Calu3 (cell line): ENCODE measurements around the gene ACTC1. TPM values are rescaled to one million over a fixed set of nuclear protein-coding genes. Genes with fewer than 3 reads are reported as not detected.

Experiments
- BruUV-seq: library from RNA; stranded (reverse); fragments of 400-500 nt; replicated peaks from 2 replicates; lab custom pipeline; 2021; lab: Mats Ljungman, UMichigan
- CTCF ChIA-PET: fragments of 300-600 bp; sonication (Branson Sonifier 250); formaldehyde crosslinking; loops from one replicate; lab custom pipeline; 2022; ENCODE audit warnings: antibody characterized with exemption; lab: Charles Lee
- DNase-seq: peaks from one replicate; pipeline ENCODE4 v3.0.0; 2022
- H3K27ac Mint-ChIP-seq: one replicate; pipeline ENCODE4 v1.8.0; 2022; ENCODE audit warnings: mixed read lengths; ENCODE audit not compliant: unreplicated experiment
- H3K27me3 Mint-ChIP-seq: one replicate; pipeline ENCODE4 v1.8.0; 2022; ENCODE audit warnings: mixed read lengths; ENCODE audit not compliant: unreplicated experiment
- H3K36me3 Mint-ChIP-seq: one replicate; pipeline ENCODE4 v1.8.0; 2022; ENCODE audit warnings: mild to moderate bottlenecking, moderate library complexity, mixed read lengths; ENCODE audit not compliant: insufficient read depth, unreplicated experiment
- H3K4me1 Mint-ChIP-seq: one replicate; pipeline ENCODE4 v1.8.0; 2022; ENCODE audit warnings: mild to moderate bottlenecking, low read depth, mixed read lengths; ENCODE audit not compliant: unreplicated experiment
- H3K4me3 Mint-ChIP-seq: one replicate; pipeline ENCODE4 v1.8.0; 2022; ENCODE audit warnings: mild to moderate bottlenecking, low read depth, moderate library complexity, mixed read lengths; ENCODE audit not compliant: unreplicated experiment
- H3K9me3 Mint-ChIP-seq: one replicate; pipeline ENCODE4 v1.8.0; 2022; ENCODE audit warnings: low read depth, mixed read lengths; ENCODE audit not compliant: unreplicated experiment
- intact Hi-C: fragments of 100-400 bp; cut with micrococcal nuclease; formaldehyde crosslinking; loops from one replicate; pipeline ENCODE4 v1.10.0; 2022; ENCODE audit not compliant: unreplicated experiment
- total RNA-seq: library from RNA; stranded (reverse); gene quantifications from 2 replicates; pipeline ENCODE4 v1.2.3, GENCODE V29; 2022
- TF ChIP-seq, protein P1 (sequence below): fragments of 200-600 bp; IDR thresholded peaks from one replicate; pipeline ENCODE4 v1.8.0; 2022; ENCODE audit warnings: antibody characterized with exemption; ENCODE audit not compliant: unreplicated experiment

The ACTC1 gene
- total RNA-seq, 1 experiment from 2014 or later: not detected

DNA sequence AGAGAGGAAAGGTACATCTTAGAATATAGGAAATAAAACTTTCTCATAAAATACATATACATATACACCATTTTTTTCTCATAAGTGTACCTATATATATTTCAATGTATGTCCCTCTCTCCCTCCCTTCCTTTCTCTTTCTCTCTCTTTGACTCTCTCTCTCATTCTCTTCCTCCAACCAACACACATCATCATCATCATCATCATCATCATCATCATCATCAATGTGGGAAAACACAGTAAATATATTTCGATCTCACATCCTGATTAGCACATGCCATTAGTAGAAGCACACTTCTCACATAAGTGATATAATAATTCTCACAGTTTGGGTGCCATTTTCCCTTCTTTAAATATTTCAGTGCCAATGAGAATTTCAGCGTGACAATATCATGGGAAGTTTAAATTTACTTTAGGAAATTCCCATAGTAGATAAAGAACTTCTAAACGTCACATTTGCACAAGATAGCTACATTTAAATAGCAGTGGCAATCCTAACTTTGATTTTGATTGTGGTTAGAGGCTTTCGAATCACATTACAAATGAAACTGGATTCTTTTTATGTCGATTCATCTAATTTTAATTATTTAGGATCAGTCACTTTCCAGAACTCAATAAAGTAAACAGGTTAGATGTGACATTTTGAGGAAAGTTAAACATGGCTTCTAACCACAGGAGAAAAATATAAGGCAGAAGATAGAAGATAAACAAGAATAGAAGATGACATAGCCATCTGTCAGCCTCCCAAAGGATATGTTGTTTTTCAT lies 33.0 kb upstream of the ACTC1 start:
- Mint-ChIP-seq H3K36me3 (no peaks in the 10 kb centered on the region), H3K4me1 (no peaks in the 10 kb centered on the region), H3K27me3 (peaks cover 11% of the 10 kb centered on the region), H3K9me3 (no peaks in the 10 kb centered on the region), H3K27ac (no peak overlapping the region), H3K4me3 (no peak overlapping the region)
- intact Hi-C loops: no loop called here
- TF ChIP-seq, protein P1, sequence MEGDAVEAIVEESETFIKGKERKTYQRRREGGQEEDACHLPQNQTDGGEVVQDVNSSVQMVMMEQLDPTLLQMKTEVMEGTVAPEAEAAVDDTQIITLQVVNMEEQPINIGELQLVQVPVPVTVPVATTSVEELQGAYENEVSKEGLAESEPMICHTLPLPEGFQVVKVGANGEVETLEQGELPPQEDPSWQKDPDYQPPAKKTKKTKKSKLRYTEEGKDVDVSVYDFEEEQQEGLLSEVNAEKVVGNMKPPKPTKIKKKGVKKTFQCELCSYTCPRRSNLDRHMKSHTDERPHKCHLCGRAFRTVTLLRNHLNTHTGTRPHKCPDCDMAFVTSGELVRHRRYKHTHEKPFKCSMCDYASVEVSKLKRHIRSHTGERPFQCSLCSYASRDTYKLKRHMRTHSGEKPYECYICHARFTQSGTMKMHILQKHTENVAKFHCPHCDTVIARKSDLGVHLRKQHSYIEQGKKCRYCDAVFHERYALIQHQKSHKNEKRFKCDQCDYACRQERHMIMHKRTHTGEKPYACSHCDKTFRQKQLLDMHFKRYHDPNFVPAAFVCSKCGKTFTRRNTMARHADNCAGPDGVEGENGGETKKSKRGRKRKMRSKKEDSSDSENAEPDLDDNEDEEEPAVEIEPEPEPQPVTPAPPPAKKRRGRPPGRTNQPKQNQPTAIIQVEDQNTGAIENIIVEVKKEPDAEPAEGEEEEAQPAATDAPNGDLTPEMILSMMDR: no peak
- no TSS peak for BruUV-seq
- no peak for DNase-seq
- CTCF ChIA-PET: no interaction called here

DNA sequence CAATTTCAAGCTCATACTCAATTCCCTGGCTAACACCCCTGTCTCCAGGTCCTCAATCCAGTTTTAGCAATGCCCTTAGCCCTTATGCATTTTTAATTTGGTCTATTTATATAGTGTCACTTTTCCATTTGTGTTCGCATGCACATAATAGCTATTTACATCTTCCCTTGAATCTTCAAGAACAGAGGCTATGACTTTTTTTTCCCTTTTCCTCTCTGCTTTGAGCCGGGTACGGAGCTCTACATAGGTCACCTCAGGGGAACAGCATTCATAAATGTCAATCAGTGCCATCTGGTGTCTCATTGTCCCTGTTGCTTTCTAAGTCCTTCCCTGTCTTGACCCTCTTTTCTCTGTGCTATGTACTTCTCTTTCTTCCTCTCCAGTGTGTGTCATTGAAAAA lies 26.5 kb upstream of the ACTC1 start:
- BruUV-seq: no TSS peak
- no peaks in the 10 kb centered on the region for H3K9me3 Mint-ChIP-seq
- TF ChIP-seq, protein P1: no peak
- no peak for DNase-seq
- CTCF ChIA-PET: no interaction called here
- no peak overlapping the region for H3K27ac Mint-ChIP-seq
- peaks cover 21% of the 10 kb centered on the region for H3K27me3 Mint-ChIP-seq
- H3K4me3 Mint-ChIP-seq: no peak overlapping the region
- no peaks in the 10 kb centered on the region for H3K4me1 Mint-ChIP-seq
- H3K36me3 Mint-ChIP-seq: no peaks in the 10 kb centered on the region
- intact Hi-C loops: no loop called here

DNA sequence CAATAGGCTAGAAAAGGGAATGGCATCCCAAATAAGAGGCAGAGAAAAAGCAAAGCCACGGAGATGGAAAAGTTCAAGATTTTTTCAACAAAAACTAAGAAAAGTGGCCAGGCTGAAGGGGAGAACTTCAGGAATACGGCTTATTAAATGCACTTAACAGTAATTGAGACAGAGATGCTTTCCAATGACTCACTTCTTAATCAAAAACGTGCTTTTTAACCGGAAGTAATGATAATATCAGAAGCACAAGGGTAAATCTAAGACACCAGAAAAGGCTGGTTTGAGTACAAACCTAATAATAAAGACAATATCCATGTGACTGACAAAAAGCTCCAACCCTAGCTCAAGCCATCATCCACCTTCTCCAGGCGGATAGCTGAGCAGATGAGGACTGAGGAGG lies 24.8 kb upstream of the ACTC1 start:
- Mint-ChIP-seq H3K27me3 (peaks cover 21% of the 10 kb centered on the region), H3K4me1 (no peaks in the 10 kb centered on the region), H3K36me3 (no peaks in the 10 kb centered on the region), H3K27ac (no peak overlapping the region), H3K9me3 (no peaks in the 10 kb centered on the region), H3K4me3 (no peak overlapping the region)
- DNase-seq: no peak
- TF ChIP-seq, protein P1: no peak
- CTCF ChIA-PET: no interaction called here
- intact Hi-C loops: no loop called here
- no TSS peak for BruUV-seq

DNA sequence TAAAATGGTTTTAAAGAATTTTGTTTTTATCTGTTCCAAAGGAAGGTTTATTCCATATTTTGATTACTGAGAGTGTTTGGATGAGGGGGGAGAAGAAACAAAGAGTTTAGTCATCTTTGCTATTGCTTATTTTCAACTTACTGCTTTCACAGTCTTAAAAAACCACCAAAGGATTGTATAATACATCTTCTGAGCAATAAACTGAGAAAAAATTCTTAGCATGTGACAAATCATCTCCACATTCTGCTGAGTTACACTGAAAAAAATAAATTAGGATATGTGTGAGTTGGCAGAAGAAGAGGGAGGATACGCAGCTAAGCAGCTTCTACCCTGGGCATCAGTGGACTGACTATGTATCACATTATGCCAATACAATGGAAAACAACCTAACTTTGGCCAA lies 23.2 kb upstream of the ACTC1 start:
- H3K9me3 Mint-ChIP-seq: no peaks in the 10 kb centered on the region
- H3K36me3 Mint-ChIP-seq: no peaks in the 10 kb centered on the region
- no peaks in the 10 kb centered on the region for H3K4me1 Mint-ChIP-seq
- TF ChIP-seq, protein P1: no peak
- no TSS peak for BruUV-seq
- H3K4me3 Mint-ChIP-seq: no peak overlapping the region
- CTCF ChIA-PET: no interaction called here
- H3K27ac Mint-ChIP-seq: no peak overlapping the region
- DNase-seq: no peak
- peaks cover 12% of the 10 kb centered on the region for H3K27me3 Mint-ChIP-seq
- intact Hi-C loops: no loop called here
